Colonic mucosa (tissue), 4 donors: Measurements from ENCODE around the gene RGS8. TPM values are rescaled to one million over a fixed set of nuclear protein-coding genes. Genes with fewer than 3 reads are reported as not detected.

Experiments used
- DNase-seq: peaks from one replicate; pipeline ENCODE4 v3.0.0-alpha.2; 2020
- H3K27ac ChIP-seq: fragments of 200-600 bp; one replicate; pipeline ENCODE4 v1.8.0; 2021
- H3K27me3 ChIP-seq: fragments of 200-600 bp; one replicate; pipeline ENCODE4 v1.8.0; 2021
- H3K36me3 ChIP-seq: fragments of 200-600 bp; one replicate; pipeline ENCODE4 v1.8.0; 2021
- H3K4me1 ChIP-seq: fragments of 200-600 bp; one replicate; pipeline ENCODE4 v1.8.0; 2021; ENCODE audit warnings: mild to moderate bottlenecking
- H3K4me3 ChIP-seq: fragments of 200-600 bp; one replicate; pipeline ENCODE4 v1.8.0; 2021
- H3K9ac ChIP-seq, 2 donors: one replicate each; pipeline ENCODE4 v1.7.0; 2013; ENCODE audit warnings: control low read depth in 2 of 2, low read depth in 2 of 2, low read length in 2 of 2
- H3K9me3 ChIP-seq: fragments of 200-600 bp; one replicate; pipeline ENCODE4 v1.8.0; 2021
- intact Hi-C: fragments of 100-400 bp; cut with DNase I; formaldehyde crosslinking; loops from one replicate; pipeline ENCODE4 v1.14.1; 2022
- total RNA-seq, 2 donors: library from RNA; stranded (reverse); fragmentation: NEBNext Ultra II Directional in 1 of 2; extraction: Animal tissue kit (Norgen Biotek cat#: 25700) in 1 of 2; gene quantifications; one replicate each; pipeline ENCODE4 v1.2.1, GENCODE V29; 2021
- TF ChIP-seq, protein P1 (sequence below): fragments of 200-600 bp; IDR thresholded peaks from one replicate; pipeline ENCODE4 v1.8.0; 2022; ENCODE audit warnings: antibody characterized with exemption, mild to moderate bottlenecking
- donor health status: healthy.
- donor health status: DM: no; HTN: no; CAD: no.
- donor health status: DM: no; HTN: no; CAD: no.

RGS8 gene
- total RNA-seq, 2 donors from 2014 or later = not detected

DNA sequence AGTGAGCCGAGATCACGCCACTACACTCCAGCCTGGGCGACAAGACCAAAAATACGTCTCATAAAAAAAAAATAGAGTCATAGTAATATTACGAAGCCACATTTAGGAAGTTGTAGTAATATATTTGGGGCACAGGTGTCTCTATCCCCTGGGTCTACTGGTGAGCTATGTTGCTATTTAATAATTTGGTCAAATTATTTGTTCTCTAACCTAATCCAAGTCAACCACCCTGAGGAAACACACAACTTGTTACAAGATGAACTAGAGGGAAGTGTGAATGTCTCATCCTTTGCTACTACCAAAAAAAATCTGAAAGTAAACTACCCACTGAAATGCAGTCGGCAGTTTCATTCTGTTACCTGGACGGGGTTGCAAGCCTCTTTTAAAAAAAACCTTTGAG, 35.3 kb downstream of the RGS8 start:
- Histone ChIP-seq H3K9ac (no peak overlapping the region), H3K4me1 (no peaks in the 10 kb centered on the region), H3K27ac (no peak overlapping the region), H3K36me3 (no peaks in the 10 kb centered on the region), H3K4me3 (no peak overlapping the region), H3K9me3 (no peaks in the 10 kb centered on the region), H3K27me3 (no peaks in the 10 kb centered on the region)
- TF ChIP-seq, protein P1, sequence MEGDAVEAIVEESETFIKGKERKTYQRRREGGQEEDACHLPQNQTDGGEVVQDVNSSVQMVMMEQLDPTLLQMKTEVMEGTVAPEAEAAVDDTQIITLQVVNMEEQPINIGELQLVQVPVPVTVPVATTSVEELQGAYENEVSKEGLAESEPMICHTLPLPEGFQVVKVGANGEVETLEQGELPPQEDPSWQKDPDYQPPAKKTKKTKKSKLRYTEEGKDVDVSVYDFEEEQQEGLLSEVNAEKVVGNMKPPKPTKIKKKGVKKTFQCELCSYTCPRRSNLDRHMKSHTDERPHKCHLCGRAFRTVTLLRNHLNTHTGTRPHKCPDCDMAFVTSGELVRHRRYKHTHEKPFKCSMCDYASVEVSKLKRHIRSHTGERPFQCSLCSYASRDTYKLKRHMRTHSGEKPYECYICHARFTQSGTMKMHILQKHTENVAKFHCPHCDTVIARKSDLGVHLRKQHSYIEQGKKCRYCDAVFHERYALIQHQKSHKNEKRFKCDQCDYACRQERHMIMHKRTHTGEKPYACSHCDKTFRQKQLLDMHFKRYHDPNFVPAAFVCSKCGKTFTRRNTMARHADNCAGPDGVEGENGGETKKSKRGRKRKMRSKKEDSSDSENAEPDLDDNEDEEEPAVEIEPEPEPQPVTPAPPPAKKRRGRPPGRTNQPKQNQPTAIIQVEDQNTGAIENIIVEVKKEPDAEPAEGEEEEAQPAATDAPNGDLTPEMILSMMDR = no peak
- intact Hi-C loops = no loop called here
- no peak for DNase-seq

DNA sequence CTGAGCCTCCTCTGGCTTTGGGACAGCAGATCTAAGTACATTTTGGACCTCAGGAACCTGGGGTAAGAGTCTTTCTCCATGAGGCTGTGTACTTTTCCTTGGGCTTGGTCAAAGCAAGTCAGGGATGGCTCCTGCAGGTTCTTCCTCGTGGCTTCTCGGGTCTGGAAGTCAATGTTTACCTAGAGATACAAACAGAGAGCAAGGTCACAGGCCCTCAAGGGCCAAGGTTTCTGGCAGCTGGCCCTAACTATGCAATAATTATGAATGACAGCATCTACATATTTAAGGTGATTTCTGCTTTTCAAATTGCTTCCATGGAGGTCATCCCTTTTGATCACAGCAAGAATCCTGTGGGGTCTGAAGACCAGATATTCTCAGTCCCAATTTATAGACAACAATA, 37.6 kb downstream of the RGS8 start:
- no peaks in the 10 kb centered on the region for H3K27me3 ChIP-seq
- H3K27ac ChIP-seq = no peak overlapping the region
- intact Hi-C loops = no loop called here
- H3K4me3 ChIP-seq = no peak overlapping the region
- TF ChIP-seq, protein P1 = no peak
- H3K9ac ChIP-seq = no peak overlapping the region
- no peaks in the 10 kb centered on the region for H3K36me3 ChIP-seq
- no peaks in the 10 kb centered on the region for H3K9me3 ChIP-seq
- no peaks in the 10 kb centered on the region for H3K4me1 ChIP-seq
- DNase-seq = no peak

DNA sequence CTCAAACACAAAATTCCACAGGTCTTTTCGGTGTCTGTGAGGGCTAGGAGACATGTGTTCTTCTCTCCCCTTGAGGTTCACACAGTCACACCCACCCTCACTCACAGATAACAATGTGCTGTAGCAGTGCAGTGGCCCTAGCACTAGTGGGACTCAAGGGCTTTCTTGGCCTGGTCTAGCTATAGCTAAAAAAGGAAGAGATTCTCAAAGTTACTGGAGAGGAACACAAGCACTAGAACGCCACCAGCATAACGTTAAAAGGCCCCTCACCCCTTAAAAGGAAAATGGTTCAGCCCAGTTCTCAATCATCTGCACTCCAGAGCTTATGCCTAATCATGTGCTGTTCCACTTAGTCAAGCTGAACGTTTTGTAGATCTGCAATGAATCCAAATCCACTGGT, 39.5 kb downstream of the RGS8 start:
- Histone ChIP-seq H3K9ac (no peak overlapping the region), H3K36me3 (no peaks in the 10 kb centered on the region), H3K4me1 (no peaks in the 10 kb centered on the region), H3K9me3 (no peaks in the 10 kb centered on the region), H3K4me3 (no peak overlapping the region), H3K27ac (no peak overlapping the region), H3K27me3 (no peaks in the 10 kb centered on the region)
- intact Hi-C loops = no loop called here
- TF ChIP-seq, protein P1 = no peak
- DNase-seq = no peak

DNA sequence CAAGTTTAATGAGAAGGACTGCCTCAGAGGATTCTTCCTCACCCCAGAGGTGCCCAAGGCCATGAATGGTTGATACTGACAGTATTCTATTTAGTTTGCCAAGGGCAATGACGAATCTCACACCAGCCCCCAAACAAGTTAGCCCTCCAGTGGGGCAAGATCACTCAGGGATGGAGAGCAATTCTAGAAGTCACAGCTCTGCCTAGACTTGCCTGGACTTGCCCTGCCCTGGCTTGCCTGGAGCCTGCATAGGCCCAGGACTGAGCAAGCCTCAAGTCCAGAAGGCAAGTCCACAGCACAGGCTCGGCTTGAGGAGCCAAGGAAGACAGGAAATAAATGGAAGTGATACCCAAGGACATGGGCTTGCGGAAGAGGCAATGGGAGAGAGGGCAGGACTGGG, 40.7 kb downstream of the RGS8 start:
- Histone ChIP-seq H3K9ac (no peak overlapping the region), H3K9me3 (no peaks in the 10 kb centered on the region), H3K36me3 (no peaks in the 10 kb centered on the region), H3K27me3 (no peaks in the 10 kb centered on the region), H3K4me3 (no peak overlapping the region), H3K27ac (no peak overlapping the region), H3K4me1 (no peaks in the 10 kb centered on the region)
- TF ChIP-seq, protein P1 = no peak
- intact Hi-C loops = no loop called here
- no peak for DNase-seq

DNA sequence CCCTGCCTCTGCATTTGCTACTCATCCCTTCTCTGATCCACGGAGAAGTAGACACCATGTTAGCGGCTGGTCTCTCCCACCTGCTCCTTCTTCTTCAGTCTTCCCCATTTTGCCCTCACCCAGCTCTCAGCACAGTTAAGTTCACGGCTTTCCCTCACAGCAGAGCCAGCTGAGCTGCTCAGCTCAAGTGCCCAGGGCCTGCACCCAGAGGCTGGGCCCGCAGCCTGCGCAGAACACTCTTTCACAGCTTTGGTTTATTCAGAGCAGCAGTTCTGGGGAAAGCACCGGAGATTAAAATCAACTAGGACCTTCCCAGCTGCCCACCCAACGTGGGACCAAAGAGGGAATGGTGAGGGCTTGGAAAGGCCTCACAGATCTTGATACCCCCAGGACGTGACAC, 41.9 kb downstream of the RGS8 start:
- Histone ChIP-seq H3K9ac (no peak overlapping the region), H3K27me3 (no peaks in the 10 kb centered on the region), H3K4me1 (no peaks in the 10 kb centered on the region), H3K9me3 (no peaks in the 10 kb centered on the region), H3K27ac (no peak overlapping the region), H3K36me3 (no peaks in the 10 kb centered on the region), H3K4me3 (no peak overlapping the region)
- DNase-seq = no peak
- TF ChIP-seq, protein P1 = no peak
- intact Hi-C loops = no loop called here

DNA sequence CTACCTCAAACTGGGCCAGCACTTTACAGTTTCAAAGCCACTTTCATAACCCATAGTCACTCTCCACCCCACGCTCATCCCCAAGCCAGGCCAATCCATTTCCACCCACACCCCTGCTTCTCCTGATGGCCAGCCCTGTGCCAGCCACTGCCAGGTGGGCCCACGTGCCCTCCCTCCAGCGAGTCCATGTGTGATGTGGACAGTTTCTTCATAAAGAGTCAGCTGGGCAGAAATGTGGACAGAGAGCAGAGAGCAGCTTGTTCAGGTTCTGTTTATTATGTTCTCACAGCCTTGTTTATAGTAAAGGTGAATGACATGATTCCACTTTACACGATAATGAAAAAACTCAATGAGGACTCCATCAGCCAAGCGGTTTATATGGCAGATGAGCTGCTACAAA, 42.8 kb downstream of the RGS8 start:
- intact Hi-C loops = no loop called here
- Histone ChIP-seq H3K4me3 (no peak overlapping the region), H3K27me3 (no peaks in the 10 kb centered on the region), H3K27ac (no peak overlapping the region), H3K36me3 (no peaks in the 10 kb centered on the region), H3K9me3 (no peaks in the 10 kb centered on the region), H3K4me1 (no peaks in the 10 kb centered on the region), H3K9ac (no peak overlapping the region)
- DNase-seq = no peak
- TF ChIP-seq, protein P1 = no peak
